ENCODE data around the gene PTPN11. TPM values are rescaled to one million over a fixed set of nuclear protein-coding genes. Genes with fewer than 3 reads are reported as not detected.
"Not testable (repeated sequence)": the region's sequence is repeated elsewhere in the genome, so short reads cannot be mapped to it uniquely, and the experiment has no call there.

Gene PTPN11
- total RNA-seq, 2 donors from 2014 or later: 81.5 to 82.3 TPM

- Histone ChIP-seq H3K27me3 (no peaks in the 10 kb centered on the region), H3K9ac (ENCODE audit: low read depth in 2 of 2, low read length in 2 of 2) (no peak overlapping the region), H3K27ac (no peak overlapping the region), H3K4me1 (no peaks in the 10 kb centered on the region), H3K9me3 (no peaks in the 10 kb centered on the region), H3K36me3 (no peaks in the 10 kb centered on the region), H3K4me3 (no peak overlapping the region)
- DNase-seq: no peak
- intact Hi-C loops (cut with DNase I): loop anchor here (5.0 to 10.0 kb wide), 2 partner anchors 124 to 192 kb away; no protein-coding TSS in a partner anchor
- TF ChIP-seq CTCF (IDR thresholded peaks at IDR 0.05): no peak
Observed at GRCh38 chr12:112389228-112389627, 29.5 kb upstream of the PTPN11 start.

GRCh38 chr12:112389922-112390654 lies 28.7 kb upstream of the PTPN11 start:
- not testable (repeated sequence) for H3K9me3 ChIP-seq; H3K27ac ChIP-seq; H3K36me3 ChIP-seq; H3K27me3 ChIP-seq; H3K4me3 ChIP-seq; DNase-seq; H3K4me1 ChIP-seq; H3K9ac ChIP-seq (ENCODE audit: low read depth in 2 of 2, low read length in 2 of 2)
- intact Hi-C loops (cut with DNase I): loop anchor here (5.0 to 10.0 kb wide), 2 partner anchors 125 to 193 kb away; no protein-coding TSS in a partner anchor

GRCh38 chr12:112393328-112393727 lies 25.4 kb upstream of the PTPN11 start:
- H3K4me1 ChIP-seq: no peaks in the 10 kb centered on the region
- no peaks in the 10 kb centered on the region for H3K27me3 ChIP-seq
- H3K36me3 ChIP-seq: no peaks in the 10 kb centered on the region
- H3K9ac ChIP-seq (ENCODE audit: low read depth in 2 of 2, low read length in 2 of 2): no peak overlapping the region
- TF ChIP-seq CTCF (IDR thresholded peaks at IDR 0.05): no peak
- DNase-seq: no peak
- no peaks in the 10 kb centered on the region for H3K9me3 ChIP-seq
- intact Hi-C loops (cut with DNase I): no loop called here
- no peak overlapping the region for H3K4me3 ChIP-seq
- H3K27ac ChIP-seq: no peak overlapping the region

- H3K36me3 ChIP-seq: peaks cover 7% of the 10 kb centered on the region
- H3K27ac ChIP-seq: no peak overlapping the region
- intact Hi-C loops (cut with DNase I): no loop called here
- no peak overlapping the region for H3K4me3 ChIP-seq
- H3K4me1 ChIP-seq: no peaks in the 10 kb centered on the region
- TF ChIP-seq CTCF (IDR thresholded peaks at IDR 0.05): no peak
- no peak for DNase-seq
- H3K9ac ChIP-seq (ENCODE audit: low read depth in 2 of 2, low read length in 2 of 2): no peak overlapping the region
- no peaks in the 10 kb centered on the region for H3K27me3 ChIP-seq
- no peaks in the 10 kb centered on the region for H3K9me3 ChIP-seq
Observed at GRCh38 chr12:112401054-112401453, 17.7 kb upstream of the PTPN11 start.

- Histone ChIP-seq H3K27ac (no peak overlapping the region), H3K9ac (ENCODE audit: low read depth in 2 of 2, low read length in 2 of 2) (no peak overlapping the region), H3K36me3 (peaks cover 12% of the 10 kb centered on the region), H3K4me1 (no peaks in the 10 kb centered on the region), H3K9me3 (no peaks in the 10 kb centered on the region), H3K27me3 (no peaks in the 10 kb centered on the region), H3K4me3 (no peak overlapping the region)
- intact Hi-C loops (cut with DNase I): no loop called here
- DNase-seq: no peak
- no peak for TF ChIP-seq CTCF (IDR thresholded peaks at IDR 0.05)
Observed at GRCh38 chr12:112401903-112402498, 16.7 kb upstream of the PTPN11 start.

Measured in colonic mucosa (tissue), 4 donors.